H1 (cell line): ENCODE measurements around the gene LRCH3. TPM values are rescaled to one million over a fixed set of nuclear protein-coding genes. Genes with fewer than 3 reads are reported as not detected.

Source experiments
- CTCF ChIA-PET: fragments of 300-600 bp; sonication (Branson Sonifier 250); formaldehyde crosslinking; loops from one replicate; lab custom pipeline; 2021; ENCODE audit not compliant: partially characterized antibody; lab: Charles Lee
- POLR2A ChIA-PET: fragments of 300-600 bp; sonication (Branson Sonifier 250); formaldehyde crosslinking; loops from one replicate; lab custom pipeline; 2021; ENCODE audit warnings: inconsistent platforms; ENCODE audit not compliant: partially characterized antibody; lab: Charles Lee
- DNase-seq, 2 experiments: peaks; one replicate each; pipeline versions ENCODE4 v3.0.0 to v3.0.0-alpha.2; 2010 to 2022; ENCODE audit warnings: low spot score in 2 of 2, low read depth in 1 of 2, mixed read lengths in 1 of 2
- FAIRE-seq: peaks from 2 replicates; lab custom pipeline; 2011; peaks lifted over from hg19 to GRCh38; lab: Jason Lieb, UNC
- H2AFZ ChIP-seq: 2 replicates; pipeline ENCODE4 v1.8.1; 2012; ENCODE audit warnings: low read length, inconsistent platforms
- H2AK5ac ChIP-seq: 2 replicates; pipeline ENCODE4 v1.6.1; 2013; ENCODE audit warnings: low read depth, low read length
- H2BK120ac ChIP-seq: replicated peaks from 2 replicates; pipeline ENCODE3; 2013; ENCODE audit warnings: low read depth, low read length, inconsistent platforms
- H2BK12ac ChIP-seq: 2 replicates; pipeline ENCODE4 v1.6.1; 2013; ENCODE audit warnings: low read depth, low read length
- H2BK15ac ChIP-seq: 2 replicates; pipeline ENCODE4 v1.6.1; 2013; ENCODE audit warnings: low read length
- H2BK20ac ChIP-seq: 2 replicates; pipeline ENCODE4 v1.6.1; 2013; ENCODE audit warnings: low read length
- H2BK5ac ChIP-seq: 2 replicates; pipeline ENCODE4 v1.6.1; 2013; ENCODE audit warnings: low read depth, low read length
- H3K14ac ChIP-seq: 2 replicates; pipeline ENCODE4 v1.6.1; 2013; ENCODE audit warnings: inconsistent platforms; ENCODE audit not compliant: insufficient read length
- H3K18ac ChIP-seq: 2 replicates; pipeline ENCODE4 v1.6.1; 2013; ENCODE audit warnings: low read length; ENCODE audit errors: extremely low read depth
- H3K23ac ChIP-seq: 2 replicates; pipeline ENCODE4 v1.6.1; 2013; ENCODE audit warnings: inconsistent platforms; ENCODE audit not compliant: insufficient read length
- H3K23me2 ChIP-seq: 2 replicates; pipeline ENCODE4 v1.6.1; 2013; ENCODE audit warnings: low read depth, low read length
- H3K27ac ChIP-seq: 2 replicates; pipeline ENCODE4 v1.6.1; 2011; ENCODE audit warnings: low read depth, low read length, inconsistent platforms
- H3K27me3 ChIP-seq, 4 experiments: replicated peaks in 1 of 4; 1 replicate in 1 of 4; 2 replicates in 3 of 4; pipeline versions ENCODE4 v1.6.1 to v1.8.1; 2011 to 2013; ENCODE audit warnings: low read length in 3 of 4, mild to moderate bottlenecking in 3 of 4, inconsistent platforms in 2 of 4, mixed read lengths in 2 of 4, moderate library complexity in 1 of 4; ENCODE audit not compliant: control insufficient read depth in 3 of 4, insufficient read depth in 3 of 4; ENCODE audit errors: extremely low read depth in 1 of 4
- H3K36me3 ChIP-seq, 4 experiments: 2 replicates each; pipeline versions ENCODE4 v1.6.1 to v1.8.1; 2011 to 2013; ENCODE audit warnings: mild to moderate bottlenecking in 4 of 4, low read length in 3 of 4, moderate library complexity in 2 of 4, control low read depth in 1 of 4, inconsistent platforms in 1 of 4; ENCODE audit not compliant: insufficient read depth in 4 of 4, control insufficient read depth in 2 of 4
- H3K4ac ChIP-seq: replicated peaks from 2 replicates; pipeline ENCODE3; 2013; ENCODE audit warnings: low read length, low read depth, mixed read lengths, inconsistent platforms; ENCODE audit not compliant: insufficient read length
- H3K4me1 ChIP-seq, 4 experiments: replicated peaks in 1 of 4; 1 replicate in 1 of 4; 2 replicates in 3 of 4; pipeline versions ENCODE4 v1.6.1 to v1.8.1; 2011 to 2013; ENCODE audit warnings: low read length in 3 of 4, inconsistent platforms in 2 of 4, mixed read lengths in 1 of 4; ENCODE audit not compliant: insufficient read depth in 4 of 4, control insufficient read depth in 3 of 4
- H3K4me2 ChIP-seq, 2 experiments: 2 replicates each; pipeline versions ENCODE4 v1.6.1 to v1.8.1; 2011 to 2013; ENCODE audit warnings: low read depth in 2 of 2, low read length in 2 of 2, control low read depth in 1 of 2, inconsistent platforms in 1 of 2, mild to moderate bottlenecking in 1 of 2; ENCODE audit not compliant: insufficient read depth in 1 of 2
- H3K4me3 ChIP-seq, 4 experiments: fragments of 200-600, 300-600 bp in 1 of 4; sonication (generic), shearing (Covaris generic), sonication (Bioruptor Twin) in 1 of 4; 2 replicates each; pipeline versions ENCODE4 v1.5.1 to v1.8.1; 2011 to 2016; ENCODE audit warnings: low read length in 4 of 4, low read depth in 3 of 4, control low read depth in 2 of 4, inconsistent platforms in 2 of 4, mild to moderate bottlenecking in 2 of 4, mixed read lengths in 1 of 4, moderate library complexity in 1 of 4; ENCODE audit not compliant: insufficient read depth in 2 of 4; ENCODE audit errors: extremely low read depth in 1 of 4
- H3K56ac ChIP-seq: replicated peaks from 2 replicates; pipeline ENCODE3; 2013; ENCODE audit warnings: low read depth, mild to moderate bottlenecking, mixed read lengths, low read length, inconsistent platforms; ENCODE audit not compliant: insufficient read length
- H3K79me1 ChIP-seq: 2 replicates; pipeline ENCODE4 v1.6.1; 2013; ENCODE audit warnings: low read depth, low read length, control low read depth
- H3K79me2 ChIP-seq, 2 experiments: 2 replicates each; pipeline versions ENCODE4 v1.6.1 to v1.8.1; 2012 to 2013; ENCODE audit warnings: low read length in 2 of 2, mild to moderate bottlenecking in 2 of 2, inconsistent platforms in 1 of 2; ENCODE audit not compliant: insufficient read depth in 2 of 2, control insufficient read depth in 1 of 2
- H3K9ac ChIP-seq, 4 experiments: replicated peaks in 1 of 4; 1 replicate in 1 of 4; 2 replicates in 3 of 4; pipeline versions ENCODE4 v1.6.1 to v1.8.1; 2011 to 2013; ENCODE audit warnings: low read depth in 3 of 4, low read length in 3 of 4, control low read depth in 2 of 4, mild to moderate bottlenecking in 2 of 4, moderate library complexity in 2 of 4, inconsistent platforms in 1 of 4; ENCODE audit errors: extremely low read depth in 1 of 4
- H3K9me3 ChIP-seq, 2 experiments: 2 replicates each; pipeline versions ENCODE4 v1.6.1 to v1.8.1; 2012 to 2013; ENCODE audit warnings: mild to moderate bottlenecking in 2 of 2, moderate library complexity in 2 of 2, control low read depth in 1 of 2, inconsistent platforms in 1 of 2, low read depth in 1 of 2, low read length in 1 of 2, mixed read lengths in 1 of 2; ENCODE audit not compliant: insufficient read depth in 2 of 2
- H4K20me1 ChIP-seq, 2 experiments: replicated peaks in 1 of 2; 2 replicates each; pipeline versions ENCODE3 to v1.8.1; 2011 to 2013; ENCODE audit warnings: inconsistent platforms in 2 of 2, low read length in 2 of 2, mild to moderate bottlenecking in 1 of 2; ENCODE audit not compliant: insufficient read depth in 2 of 2, control insufficient read depth in 1 of 2
- H4K5ac ChIP-seq: 2 replicates; pipeline ENCODE4 v1.6.1; 2013; ENCODE audit warnings: low read length, low read depth, mixed read lengths, inconsistent platforms; ENCODE audit not compliant: insufficient read length
- H4K8ac ChIP-seq: 2 replicates; pipeline ENCODE4 v1.8.0; 2013; ENCODE audit warnings: mild to moderate bottlenecking, moderate library complexity, low read length, inconsistent platforms; ENCODE audit not compliant: insufficient read depth; ENCODE audit errors: extremely low read depth
- H4K91ac ChIP-seq: replicated peaks from 2 replicates; pipeline ENCODE3; 2013; ENCODE audit warnings: low read length, mixed read lengths, inconsistent platforms; ENCODE audit not compliant: insufficient read length
- HDAC6 ChIP-seq: IDR thresholded peaks from one replicate; pipeline ENCODE4 v1.7.1; 2012; ENCODE audit warnings: low read depth, mild to moderate bottlenecking, inconsistent platforms, low read length, moderate library complexity
- WGBS, 2 experiments: shearing (Covaris generic) in 1 of 2; methylation state at CpG; one replicate each; pipeline versions ENCODE4 v1.1.6 to v1.1.7; 2013 to 2015; ENCODE audit warnings: low lambda C conversion rate in 2 of 2, mixed read lengths in 2 of 2, inconsistent platforms in 1 of 2, low coverage in 1 of 2, missing lambda C conversion rate in 1 of 2; ENCODE audit not compliant: insufficient replicate concordance in 2 of 2, insufficient coverage in 1 of 2, insufficient read length in 1 of 2; ENCODE audit errors: extremely low coverage in 1 of 2, missing lambda C conversion rate in 1 of 2; 5-methylcytosine and 5-hydroxymethylcytosine counted together
- polyA plus RNA-seq, 7 experiments: library from polyadenylated mRNA; depleted of rRNA in 3 of 7; stranded (reverse) in 5 of 7; unstranded in 2 of 7; fragments of >200 nt in 5 of 7; fragments of 200-250 nt in 2 of 7; gene quantifications; 1 replicate in 5 of 7; 2 replicates in 1 of 7; 4 replicates in 1 of 7; pipeline versions ENCODE4 v1.2.1 to v1.2.3, GENCODE V29; 2011 to 2013; ENCODE audit warnings: missing spikeins in 2 of 7, mixed read lengths in 2 of 7
- total RNA-seq: library from RNA; stranded (reverse); fragmentation: NEBNext Ultra II Directional; extraction: Animal tissue kit (Norgen Biotek cat#: 25700); gene quantifications from 2 replicates; pipeline ENCODE4 v1.2.1, GENCODE V29; 2021

The LRCH3 gene
- total and polyA plus RNA-seq, 2 of the 8 experiments (the other 6 are each of a cell fraction or from before 2014, with no cell fraction given), result 58.4 to 66.0 TPM

- Histone ChIP-seq H3K9me3 (peaks cover 3 to 4% of the 10 kb centered on the region in 2 experiments; a peak in 2 of 4 replicates), H3K18ac (no peak overlapping the region), H3K14ac (no peak overlapping the region), H2BK15ac (no peak overlapping the region), H2BK12ac (no peak overlapping the region), H2AK5ac (no peak overlapping the region), H4K5ac (no peak overlapping the region), H2BK120ac (no peak overlapping the region), H3K27ac (no peak overlapping the region), H3K23ac (no peak overlapping the region), H2AFZ (no peak overlapping the region), H4K8ac (no peak overlapping the region), H2BK20ac (no peak overlapping the region), H4K91ac (no peak overlapping the region), H2BK5ac (no peak overlapping the region), H3K79me2 (no peaks in the 10 kb centered on the region), H3K36me3 (peaks cover 4 to 50% (median 29%) of the 10 kb centered on the region in 4 experiments; a peak in 7 of 8 replicates), H3K9ac (no peak overlapping the region), H3K4me2 (no peak overlapping the region), H3K23me2 (no peaks in the 10 kb centered on the region; the same call in 1 of the 2 replicates), H3K4me3 (no peak overlapping the region), H4K20me1 (no peaks in the 10 kb centered on the region), H3K79me1 (no peaks in the 10 kb centered on the region; the same call in 1 of the 2 replicates), H3K4me1 (no peaks in the 10 kb centered on the region), H3K27me3 (no peaks in the 10 kb centered on the region), H3K4ac (no peak overlapping the region), H3K56ac (no peak overlapping the region)
- POLR2A ChIA-PET, result interaction anchor here (0.8 to 0.9 kb wide), 2 partner anchors 13 to 78 kb away, joined by 3 read pairs; no protein-coding TSS in a partner anchor
- DNase-seq (no peak), FAIRE-seq (no peak)
- CTCF ChIA-PET, result no interaction called here
- whole genome bisulfite sequencing, 2 experiments, result 95% methylated on average over 5 of the region's 6 CpGs; no CpG with 5 or more reads in 1 of the 2 experiments
- TF ChIP-seq HDAC6, result no peak
- TF ChIP-seq, all 59 proteins: peak for 0
Measured at GRCh38 chr3:197874653-197875052, 83.6 kb downstream of the LRCH3 start.
